D341Med (cell line): ENCODE measurements around the gene RNF17.

Experiments
- DNase-seq: peaks from one replicate; pipeline ENCODE4 v3.0.0; 2012; ENCODE audit warnings: low spot score

Gene RNF17

GRCh38 chr13:24899601-24900000 is 135.6 kb downstream of the RNF17 start:
- no peak for DNase-seq

GRCh38 chr13:24900507-24900906 is 136.5 kb downstream of the RNF17 start:
- no peak for DNase-seq

GRCh38 chr13:24905242-24905641 is 141.3 kb downstream of the RNF17 start:
- DNase-seq: no peak

- no peak for DNase-seq
Observed at GRCh38 chr13:24906268-24906667, 142.3 kb downstream of the RNF17 start.

- no peak for DNase-seq
Observed at GRCh38 chr13:24910502-24911132, 146.6 kb downstream of the RNF17 start.

- no peak for DNase-seq
Observed at GRCh38 chr13:24911133-24911908, 147.4 kb downstream of the RNF17 start.

- DNase-seq: no peak
Observed at GRCh38 chr13:24916464-24916863, 152.5 kb downstream of the RNF17 start.

GRCh38 chr13:24921003-24921402 is 157.0 kb downstream of the RNF17 start:
- DNase-seq: no peak

- DNase-seq: no peak
Observed at GRCh38 chr13:24921881-24922280, 157.9 kb downstream of the RNF17 start.

- no peak for DNase-seq
Observed at GRCh38 chr13:24922387-24922744, 158.4 kb downstream of the RNF17 start.

- peak; percentile 95 for DNase-seq
Observed at GRCh38 chr13:24922745-24923591, 159.0 kb downstream of the RNF17 start.

- DNase-seq: no peak
Observed at GRCh38 chr13:24925318-24926231, 161.6 kb downstream of the RNF17 start.

- DNase-seq: no peak
Observed at GRCh38 chr13:24927810-24928404, 163.9 kb downstream of the RNF17 start.

- DNase-seq: no peak
Observed at GRCh38 chr13:24929196-24929595, 165.2 kb downstream of the RNF17 start.
